ENCODE measurements around the gene AHNAK2. TPM values are rescaled to one million over a fixed set of nuclear protein-coding genes. Genes with fewer than 3 reads are reported as not detected.

AHNAK2 gene
- total RNA-seq, 1 donor from 2014 or later, result 2.0 TPM

- peak; percentile 64 for DNase-seq (ENCODE audit: extremely low spot score, unreplicated experiment)
- no peaks in the 10 kb centered on the region for H3K9me3 Mint-ChIP-seq
- H3K27me3 Mint-ChIP-seq, result peaks cover 72% of the 10 kb centered on the region
- no peak overlapping the region for H3K4me3 Mint-ChIP-seq
- H3K27ac Mint-ChIP-seq, result no peak overlapping the region
- no peaks in the 10 kb centered on the region for H3K4me1 Mint-ChIP-seq (ENCODE audit: unreplicated experiment)
- H3K36me3 Mint-ChIP-seq, result no peaks in the 10 kb centered on the region
- TF ChIP-seq, protein P1, sequence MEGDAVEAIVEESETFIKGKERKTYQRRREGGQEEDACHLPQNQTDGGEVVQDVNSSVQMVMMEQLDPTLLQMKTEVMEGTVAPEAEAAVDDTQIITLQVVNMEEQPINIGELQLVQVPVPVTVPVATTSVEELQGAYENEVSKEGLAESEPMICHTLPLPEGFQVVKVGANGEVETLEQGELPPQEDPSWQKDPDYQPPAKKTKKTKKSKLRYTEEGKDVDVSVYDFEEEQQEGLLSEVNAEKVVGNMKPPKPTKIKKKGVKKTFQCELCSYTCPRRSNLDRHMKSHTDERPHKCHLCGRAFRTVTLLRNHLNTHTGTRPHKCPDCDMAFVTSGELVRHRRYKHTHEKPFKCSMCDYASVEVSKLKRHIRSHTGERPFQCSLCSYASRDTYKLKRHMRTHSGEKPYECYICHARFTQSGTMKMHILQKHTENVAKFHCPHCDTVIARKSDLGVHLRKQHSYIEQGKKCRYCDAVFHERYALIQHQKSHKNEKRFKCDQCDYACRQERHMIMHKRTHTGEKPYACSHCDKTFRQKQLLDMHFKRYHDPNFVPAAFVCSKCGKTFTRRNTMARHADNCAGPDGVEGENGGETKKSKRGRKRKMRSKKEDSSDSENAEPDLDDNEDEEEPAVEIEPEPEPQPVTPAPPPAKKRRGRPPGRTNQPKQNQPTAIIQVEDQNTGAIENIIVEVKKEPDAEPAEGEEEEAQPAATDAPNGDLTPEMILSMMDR (conservative IDR thresholded peaks at IDR 0.05), result no peak
These were observed 41.6 kb downstream of the AHNAK2 start for GRCh38 chr14:104936361-104937155.

GRCh38 chr14:104935955-104936354 is 42.2 kb downstream of the AHNAK2 start:
- H3K4me3 Mint-ChIP-seq, result no peak overlapping the region
- no peak for DNase-seq (ENCODE audit: extremely low spot score, unreplicated experiment)
- no peak overlapping the region for H3K27ac Mint-ChIP-seq
- no peaks in the 10 kb centered on the region for H3K4me1 Mint-ChIP-seq (ENCODE audit: unreplicated experiment)
- H3K9me3 Mint-ChIP-seq, result no peaks in the 10 kb centered on the region
- TF ChIP-seq, protein P1 (conservative IDR thresholded peaks at IDR 0.05), result no peak
- no peaks in the 10 kb centered on the region for H3K36me3 Mint-ChIP-seq
- H3K27me3 Mint-ChIP-seq, result peaks cover 72% of the 10 kb centered on the region

GRCh38 chr14:104935026-104935650 is 43.0 kb downstream of the AHNAK2 start:
- Mint-ChIP-seq H3K9me3 (no peaks in the 10 kb centered on the region), H3K27ac (no peak overlapping the region), H3K4me3 (peak overlapping the region; percentile 82), H3K4me1 (ENCODE audit: unreplicated experiment) (no peaks in the 10 kb centered on the region), H3K36me3 (no peaks in the 10 kb centered on the region), H3K27me3 (peaks cover 72% of the 10 kb centered on the region)
- no peak for DNase-seq (ENCODE audit: extremely low spot score, unreplicated experiment)
- TF ChIP-seq, protein P1 (conservative IDR thresholded peaks at IDR 0.05), result no peak

GRCh38 chr14:104933746-104934733 is 44.1 kb downstream of the AHNAK2 start:
- TF ChIP-seq, protein P1 (conservative IDR thresholded peaks at IDR 0.05), result no peak
- Mint-ChIP-seq H3K27me3 (peaks cover 65% of the 10 kb centered on the region), H3K4me3 (peak overlapping the region; percentile 82), H3K9me3 (no peaks in the 10 kb centered on the region), H3K4me1 (ENCODE audit: unreplicated experiment) (no peaks in the 10 kb centered on the region), H3K36me3 (no peaks in the 10 kb centered on the region), H3K27ac (peak overlapping the region; percentile 17)
- DNase-seq (ENCODE audit: extremely low spot score, unreplicated experiment), result no peak
